ENCODE results near the gene SLC10A3.

GRCh38 chrX:154448484-154448883 lies 41.9 kb downstream of the SLC10A3 start:
- TF ChIP-seq CTCF (conservative IDR thresholded peaks at IDR 0.05) = no peak
- no peak for TF ChIP-seq EZH2 (IDR thresholded peaks at IDR 0.05; ENCODE audit: low read depth)
